Esophagus squamous epithelium (tissue), 5 donors: ENCODE data around the gene GRAMD2A. TPM values are rescaled to one million over a fixed set of nuclear protein-coding genes. Genes with fewer than 3 reads are reported as not detected.

Experiments used
- DNase-seq: peaks from one replicate; lab custom pipeline; 2025; lab: John Stamatoyannopoulos, UW
- H3K27ac ChIP-seq, 4 donors: fragments of 200-600 bp; sonication (generic); one replicate each; pipeline ENCODE4 v1.5.1; 2016 to 2019; ENCODE audit warnings: mild to moderate bottlenecking in 1 of 4
- H3K27me3 ChIP-seq, 4 donors: fragments of 200-600 bp; sonication (generic); 1 replicate in 3 of 4; 2 replicates in 1 of 4; pipeline versions ENCODE4 v1.5.1 to v1.6.0; 2017 to 2021; ENCODE audit warnings: antibody characterized with exemption in 1 of 4
- H3K36me3 ChIP-seq, 3 donors: fragments of 200-600 bp; sonication (generic); one replicate each; pipeline ENCODE4 v1.5.1; 2016 to 2019
- H3K4me1 ChIP-seq, 3 donors: fragments of 200-600 bp; sonication (generic); one replicate each; pipeline ENCODE4 v1.5.1; 2017 to 2019
- H3K4me3 ChIP-seq, 4 donors: fragments of 200-600 bp; sonication (generic); 1 replicate in 3 of 4; 2 replicates in 1 of 4; pipeline ENCODE4 v1.5.1; 2016 to 2019; ENCODE audit warnings: mild to moderate bottlenecking in 2 of 4, moderate library complexity in 1 of 4
- H3K9me3 ChIP-seq, 3 donors: fragments of 200-600 bp; sonication (generic); one replicate each; pipeline ENCODE4 v1.5.1; 2016 to 2019
- CTCF ChIP-seq, 6 experiments: fragments of 450-650 bp in 4 of 6; fragments of 200-600 bp in 2 of 6; sonication (generic) in 2 of 6; IDR thresholded peaks; one replicate each; pipeline ENCODE4 v1.5.1; 2016 to 2019; ENCODE audit warnings: antibody characterized with exemption in 6 of 6, mild to moderate bottlenecking in 4 of 6, moderate library complexity in 4 of 6
- POLR2A ChIP-seq, 4 donors: fragments of 450-650 bp; IDR thresholded peaks; one replicate each; pipeline ENCODE4 v1.6.1; 2017; ENCODE audit warnings: antibody characterized with exemption in 4 of 4, mild to moderate bottlenecking in 4 of 4, moderate library complexity in 3 of 4
- WGBS, 2 donors: methylation state at CpG; one replicate each; pipeline ENCODE4 v1.1.5; 2018; 5-methylcytosine and 5-hydroxymethylcytosine counted together
- intact Hi-C: fragments of 100-400 bp; cut with DNase I; formaldehyde crosslinking; loops from one replicate; pipeline ENCODE4 v1.15.0; 2022
- total RNA-seq, 4 donors: library from RNA; depleted of rRNA; stranded (reverse); fragments of >200 nt; gene quantifications; one replicate each; pipeline ENCODE4 v1.1.0, GENCODE V29; 2016
- donor health status: DM: yes; HTN: yes; CAD: no.

GRAMD2A gene
- total RNA-seq, 4 donors from 2014 or later: 1.2 to 8.0 (median 3.7) TPM

DNA sequence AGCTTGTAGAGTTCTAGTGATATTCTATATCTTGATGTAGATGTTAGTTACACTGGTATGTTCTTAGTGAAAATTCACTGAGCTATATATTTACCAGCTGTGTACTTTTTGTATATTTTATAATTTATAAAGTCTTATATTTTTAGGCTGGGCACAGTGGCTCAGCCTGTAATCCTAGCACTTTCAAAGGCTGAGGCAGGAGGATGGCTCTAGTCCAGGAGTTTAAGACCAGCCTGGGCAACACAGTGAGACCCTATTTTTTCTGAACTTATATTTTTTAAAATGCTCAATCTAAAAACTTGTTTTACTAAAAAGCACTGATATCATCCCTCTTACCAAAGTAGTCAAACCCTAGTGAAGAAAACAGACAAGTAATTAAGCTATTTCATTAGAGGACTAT lies 84.8 kb downstream of the GRAMD2A start:
- H3K27me3 ChIP-seq: no peaks in the 10 kb centered on the region
- no peaks in the 10 kb centered on the region for H3K36me3 ChIP-seq
- no peaks in the 10 kb centered on the region for H3K9me3 ChIP-seq
- TF ChIP-seq CTCF (IDR thresholded peaks at IDR 0.05): no peak
- no peak for TF ChIP-seq POLR2A (IDR thresholded peaks at IDR 0.05)
- H3K4me3 ChIP-seq: no peak overlapping the region
- peaks cover 0 to 57% (median 6%) of the 10 kb centered on the region in 3 donors for H3K4me1 ChIP-seq
- DNase-seq: no peak
- H3K27ac ChIP-seq: peak overlapping the region in 2 of 4 donors; percentile 7 to 25
- intact Hi-C loops: no loop called here

DNA sequence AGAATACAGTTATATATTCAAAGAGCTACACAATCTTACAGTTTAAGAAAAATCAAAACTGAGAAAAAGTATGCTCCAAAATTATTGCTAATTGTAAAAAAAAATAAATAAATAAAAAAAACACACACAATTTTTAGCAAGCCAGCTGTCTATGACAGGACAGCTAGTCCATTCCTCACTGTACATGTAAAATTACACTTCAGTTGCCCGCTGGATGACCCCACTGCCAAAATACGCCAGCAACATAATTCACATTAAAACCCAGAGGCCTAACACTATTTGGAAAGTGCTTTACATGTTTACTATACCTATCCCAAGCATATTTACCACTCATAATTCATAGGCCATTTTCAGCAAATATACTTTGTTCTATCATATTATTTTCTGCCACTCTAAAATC lies 85.5 kb downstream of the GRAMD2A start:
- intact Hi-C loops: no loop called here
- H3K4me3 ChIP-seq: no peak overlapping the region
- no peak for DNase-seq
- H3K9me3 ChIP-seq: no peaks in the 10 kb centered on the region
- WGBS, 2 donors: 67 to 71% methylated on average over 2 of the region's 2 CpGs
- H3K36me3 ChIP-seq: no peaks in the 10 kb centered on the region
- no peaks in the 10 kb centered on the region for H3K27me3 ChIP-seq
- no peak for TF ChIP-seq CTCF (IDR thresholded peaks at IDR 0.05)
- no peak for TF ChIP-seq POLR2A (IDR thresholded peaks at IDR 0.05)
- peaks cover 0 to 60% (median 9%) of the 10 kb centered on the region in 3 donors for H3K4me1 ChIP-seq
- no peak overlapping the region for H3K27ac ChIP-seq

DNA sequence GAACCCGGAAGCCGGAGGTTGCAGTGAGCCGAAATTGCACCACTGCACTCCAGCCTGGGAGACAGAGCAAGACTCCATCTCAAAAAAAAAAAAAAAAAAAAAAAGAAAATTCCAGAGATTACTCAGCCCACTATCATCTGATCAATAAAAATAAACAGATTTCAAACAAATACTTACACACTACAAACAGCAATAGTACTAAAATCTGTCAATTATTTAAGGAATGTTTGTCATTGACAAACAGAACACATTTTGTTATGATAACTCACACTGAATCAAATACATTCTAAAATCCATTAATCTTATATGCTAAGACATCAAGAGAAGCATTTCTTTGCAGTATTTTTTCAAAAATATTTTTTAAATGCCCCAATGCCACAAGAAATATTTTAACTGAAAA lies 87.2 kb downstream of the GRAMD2A start:
- Histone ChIP-seq H3K4me1 (peaks cover 0 to 54% (median 6%) of the 10 kb centered on the region in 3 donors), H3K36me3 (no peaks in the 10 kb centered on the region), H3K4me3 (no peak overlapping the region), H3K27me3 (no peaks in the 10 kb centered on the region), H3K9me3 (no peaks in the 10 kb centered on the region), H3K27ac (no peak overlapping the region)
- TF ChIP-seq POLR2A (IDR thresholded peaks at IDR 0.05) (no peak), CTCF (IDR thresholded peaks at IDR 0.05) (no peak)
- intact Hi-C loops: no loop called here
- WGBS, 2 donors: 95 to 100% methylated on average over 3 of the region's 3 CpGs
- DNase-seq: no peak

Other genes starting within 250 kb of the GRAMD2A start
- 10 to 100 TPM; 18.2 to 62.0 (median 35.0) TPM for gene MYO9A, start 79.6 kb downstream of the GRAMD2A start, total RNA-seq
- gene SENP8, start 79.4 kb downstream of the GRAMD2A start, total RNA-seq: 1 to 10 TPM; 1.5 to 2.8 (median 1.8) TPM
- 1,000 to 10,000 TPM in 2 of 4 donors, 100 to 1,000 TPM in 2; 504 to 1,134 (median 964) TPM for gene PKM, start 33.4 kb upstream of the GRAMD2A start, total RNA-seq
- 10 to 100 TPM; 12.2 to 62.2 (median 31.6) TPM for gene PARP6, start 74.8 kb upstream of the GRAMD2A start, total RNA-seq
- under 1 TPM in 3 of 4 donors, not detected in 1; 0.31 to 0.82 (median 0.76) TPM for gene CELF6, start 122.4 kb upstream of the GRAMD2A start, total RNA-seq
- 10 to 100 TPM; 12.8 to 51.1 (median 28.4) TPM for gene HEXA, start 178.2 kb upstream of the GRAMD2A start, total RNA-seq
- gene TMEM202, start 200.5 kb upstream of the GRAMD2A start, total RNA-seq: not detected